Suprapubic skin (tissue), 3 donors: ENCODE results near the gene NAT9.

ENCODE experiments used
- POLR2A ChIP-seq, 2 donors: fragments of 450-650 bp; IDR thresholded peaks; one replicate each; pipeline ENCODE4 v1.6.1; 2017; ENCODE audit warnings: antibody characterized with exemption in 2 of 2, mild to moderate bottlenecking in 2 of 2, moderate library complexity in 2 of 2
- TF ChIP-seq, protein P1 (sequence below), 2 donors: fragments of 200-600 bp in 1 of 2; fragments of 450-650 bp in 1 of 2; sonication (generic) in 1 of 2; IDR thresholded peaks; one replicate each; pipeline ENCODE4 v1.5.1; 2016 to 2019; ENCODE audit warnings: antibody characterized with exemption in 2 of 2, mild to moderate bottlenecking in 1 of 2, moderate library complexity in 1 of 2

GRCh38 chr17:74801896-74802295 lies 25.8 kb upstream of the NAT9 start:
- TF ChIP-seq, protein P1, sequence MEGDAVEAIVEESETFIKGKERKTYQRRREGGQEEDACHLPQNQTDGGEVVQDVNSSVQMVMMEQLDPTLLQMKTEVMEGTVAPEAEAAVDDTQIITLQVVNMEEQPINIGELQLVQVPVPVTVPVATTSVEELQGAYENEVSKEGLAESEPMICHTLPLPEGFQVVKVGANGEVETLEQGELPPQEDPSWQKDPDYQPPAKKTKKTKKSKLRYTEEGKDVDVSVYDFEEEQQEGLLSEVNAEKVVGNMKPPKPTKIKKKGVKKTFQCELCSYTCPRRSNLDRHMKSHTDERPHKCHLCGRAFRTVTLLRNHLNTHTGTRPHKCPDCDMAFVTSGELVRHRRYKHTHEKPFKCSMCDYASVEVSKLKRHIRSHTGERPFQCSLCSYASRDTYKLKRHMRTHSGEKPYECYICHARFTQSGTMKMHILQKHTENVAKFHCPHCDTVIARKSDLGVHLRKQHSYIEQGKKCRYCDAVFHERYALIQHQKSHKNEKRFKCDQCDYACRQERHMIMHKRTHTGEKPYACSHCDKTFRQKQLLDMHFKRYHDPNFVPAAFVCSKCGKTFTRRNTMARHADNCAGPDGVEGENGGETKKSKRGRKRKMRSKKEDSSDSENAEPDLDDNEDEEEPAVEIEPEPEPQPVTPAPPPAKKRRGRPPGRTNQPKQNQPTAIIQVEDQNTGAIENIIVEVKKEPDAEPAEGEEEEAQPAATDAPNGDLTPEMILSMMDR (IDR thresholded peaks at IDR 0.05) = no peak
- TF ChIP-seq POLR2A (IDR thresholded peaks at IDR 0.05) = no peak
